Measurements from ENCODE around the gene TRMT61A.

DNA sequence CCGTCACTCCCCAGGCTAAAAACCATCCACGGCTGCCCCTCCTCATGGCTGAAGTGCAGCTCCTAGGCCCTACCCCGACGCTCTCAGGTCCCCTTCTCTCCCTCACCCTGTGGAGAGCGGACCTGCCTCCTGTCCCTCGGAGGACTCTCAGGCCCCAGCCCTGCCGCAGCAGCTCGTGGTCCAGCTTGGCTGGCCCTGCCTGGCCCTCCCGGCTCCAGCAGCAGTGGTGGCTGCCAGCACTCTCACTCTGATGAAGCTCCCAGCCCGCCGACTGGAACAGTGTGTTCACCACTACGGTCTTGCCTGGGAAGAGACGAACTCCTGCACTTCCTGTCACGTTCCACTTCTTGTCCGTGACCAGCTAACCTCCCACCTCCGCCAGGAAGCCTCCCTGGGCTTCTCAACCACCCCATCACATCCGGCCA is 22.4 kb downstream of the TRMT61A start:
- TF ChIP-seq CTCF (IDR thresholded peaks at IDR 0.05) = no peak
- no peak for TF ChIP-seq ZFX (IDR thresholded peaks at IDR 0.05; ENCODE audit: borderline replicate concordance)
